Right ventricle myocardium inferior (tissue), 1 donor: Measurements from ENCODE around the gene KBTBD13. TPM values are rescaled to one million over a fixed set of nuclear protein-coding genes. Genes with fewer than 3 reads are reported as not detected.
"Not testable (repeated sequence)": the region's sequence is repeated elsewhere in the genome, so short reads cannot be mapped to it uniquely, and the experiment has no call there.

ENCODE experiments used
- ATAC-seq: fragments of 200-7000 bp; cut with Tn5 transposase; one replicate; pipeline ENCODE4 v1.9.1; 2020; ENCODE audit warnings: mild to moderate bottlenecking, moderate library complexity
- DNase-seq: peaks from one replicate; pipeline ENCODE4 v3.0.0; 2021; ENCODE audit errors: missing footprints
- intact Hi-C: fragments of 100-400 bp; cut with DNase I; formaldehyde crosslinking; loops from one replicate; pipeline ENCODE4 v1.11.0; 2022
- total RNA-seq: library from RNA; stranded (reverse); fragmentation: NEBNext Ultra II Directional; extraction: Animal tissue kit (Norgen Biotek cat#: 25700); gene quantifications from one replicate; pipeline ENCODE4 v1.2.1, GENCODE V29; 2021
- donor health status: DM: no; HTN: yes; CAD: no; lungs with severe emphysema.

Gene KBTBD13
- total RNA-seq, 1 donor from 2014 or later = 8.4 TPM

GRCh38 chr15:65097651-65098263 lies 21.2 kb downstream of the KBTBD13 start:
- DNase-seq (no peak), ATAC-seq (no peak)
- intact Hi-C loops = no loop called here

GRCh38 chr15:65099336-65099735 lies 22.8 kb downstream of the KBTBD13 start:
- no peak for ATAC-seq
- intact Hi-C loops = no loop called here
- DNase-seq = no peak

GRCh38 chr15:65099801-65100200 lies 23.3 kb downstream of the KBTBD13 start:
- intact Hi-C loops = loop anchor here (5.0 kb wide), 1 partner anchor 68 kb away; no protein-coding TSS in a partner anchor
- not testable (repeated sequence) for ATAC-seq

GRCh38 chr15:65100442-65100841 lies 23.9 kb downstream of the KBTBD13 start:
- ATAC-seq (peak; percentile 20), DNase-seq (no peak)
- intact Hi-C loops = loop anchor here (5.0 kb wide), 1 partner anchor 68 kb away; no protein-coding TSS in a partner anchor

More at GRCh38 chr15:65099801-65100200, 23.3 kb downstream of the KBTBD13 start:
- DNase-seq = not testable (repeated sequence)

- ATAC-seq (peak; percentile 60), DNase-seq (no peak)
- intact Hi-C loops = loop anchor here (1.0 to 5.0 kb wide), 2 partner anchors 47 to 69 kb away; no protein-coding TSS in a partner anchor
Measured at GRCh38 chr15:65101411-65101890, 24.9 kb downstream of the KBTBD13 start.

GRCh38 chr15:65101891-65102708 lies 25.6 kb downstream of the KBTBD13 start:
- intact Hi-C loops = loop anchor here (1.0 to 5.0 kb wide), 2 partner anchors 48 to 70 kb away; no protein-coding TSS in a partner anchor
- DNase-seq (no peak), ATAC-seq (peak; percentile 5)

- ATAC-seq = no peak
- no peak for DNase-seq
- intact Hi-C loops = loop anchor here (5.0 kb wide), 1 partner anchor 71 kb away; no protein-coding TSS in a partner anchor
Measured at GRCh38 chr15:65102912-65103311, 26.4 kb downstream of the KBTBD13 start.

GRCh38 chr15:65105038-65105437 lies 28.5 kb downstream of the KBTBD13 start:
- no peak for DNase-seq
- intact Hi-C loops = no loop called here
- ATAC-seq = no peak

- no peak for ATAC-seq
- no peak for DNase-seq
- intact Hi-C loops = no loop called here
Measured at GRCh38 chr15:65106011-65106590, 29.6 kb downstream of the KBTBD13 start.

GRCh38 chr15:65110676-65111292 lies 34.2 kb downstream of the KBTBD13 start:
- DNase-seq = no peak
- intact Hi-C loops = no loop called here

GRCh38 chr15:65115086-65115485 lies 38.5 kb downstream of the KBTBD13 start, which contains the start of gene UBAP1L:
UBAP1L (minus strand) TSS chr15:65115200; CDS start chr15:65106215, 8,985 bp downstream.
- DNase-seq = no peak
- intact Hi-C loops = no loop called here
- no peak for ATAC-seq

More at GRCh38 chr15:65110676-65111292, 34.2 kb downstream of the KBTBD13 start:
- peak; percentile 64 for ATAC-seq

- intact Hi-C loops = no loop called here
- ATAC-seq (no peak), DNase-seq (no peak)
Measured at GRCh38 chr15:65115542-65115941, 39.0 kb downstream of the KBTBD13 start.

Other genes with a start within 250 kb of the KBTBD13 start
- gene PLEKHO2, start 234.8 kb upstream of the KBTBD13 start, total RNA-seq = 10.4 TPM
- 1.1 TPM for gene ANKDD1A, start 164.8 kb upstream of the KBTBD13 start, total RNA-seq
- gene SPG21, start 86.8 kb upstream of the KBTBD13 start, total RNA-seq = 45.3 TPM
- 18.7 TPM for gene MTFMT, start 47.1 kb upstream of the KBTBD13 start, total RNA-seq
- gene SLC51B, start 31.4 kb upstream of the KBTBD13 start, total RNA-seq = not detected
- 23.3 TPM for gene RASL12, start 8.8 kb upstream of the KBTBD13 start, total RNA-seq
- gene UBAP1L, start 38.5 kb downstream of the KBTBD13 start, total RNA-seq = 1.5 TPM
- gene PDCD7, start 57.1 kb downstream of the KBTBD13 start, total RNA-seq = 17.9 TPM
- gene CLPX, start 108.6 kb downstream of the KBTBD13 start, total RNA-seq = 54.6 TPM
- gene CILP, start 134.7 kb downstream of the KBTBD13 start, total RNA-seq = 15.7 TPM
- gene PARP16, start 210.1 kb downstream of the KBTBD13 start, total RNA-seq = 4.9 TPM
- gene RNU5A-1, start 219.3 kb downstream of the KBTBD13 start, total RNA-seq = not detected
- 25.8 TPM for gene RNU5B-1, start 227.9 kb downstream of the KBTBD13 start, total RNA-seq